OCI-M2 (cell line): ENCODE data around the gene AGO4.
"Not testable (repeated sequence)": the region's sequence is repeated elsewhere in the genome, so short reads cannot be mapped to it uniquely, and the experiment has no call there.

Experiments
- DNase-seq: peaks from one replicate; lab custom pipeline; 2025; ENCODE audit not compliant: unreplicated experiment; lab: John Stamatoyannopoulos, UW

Gene AGO4

DNA sequence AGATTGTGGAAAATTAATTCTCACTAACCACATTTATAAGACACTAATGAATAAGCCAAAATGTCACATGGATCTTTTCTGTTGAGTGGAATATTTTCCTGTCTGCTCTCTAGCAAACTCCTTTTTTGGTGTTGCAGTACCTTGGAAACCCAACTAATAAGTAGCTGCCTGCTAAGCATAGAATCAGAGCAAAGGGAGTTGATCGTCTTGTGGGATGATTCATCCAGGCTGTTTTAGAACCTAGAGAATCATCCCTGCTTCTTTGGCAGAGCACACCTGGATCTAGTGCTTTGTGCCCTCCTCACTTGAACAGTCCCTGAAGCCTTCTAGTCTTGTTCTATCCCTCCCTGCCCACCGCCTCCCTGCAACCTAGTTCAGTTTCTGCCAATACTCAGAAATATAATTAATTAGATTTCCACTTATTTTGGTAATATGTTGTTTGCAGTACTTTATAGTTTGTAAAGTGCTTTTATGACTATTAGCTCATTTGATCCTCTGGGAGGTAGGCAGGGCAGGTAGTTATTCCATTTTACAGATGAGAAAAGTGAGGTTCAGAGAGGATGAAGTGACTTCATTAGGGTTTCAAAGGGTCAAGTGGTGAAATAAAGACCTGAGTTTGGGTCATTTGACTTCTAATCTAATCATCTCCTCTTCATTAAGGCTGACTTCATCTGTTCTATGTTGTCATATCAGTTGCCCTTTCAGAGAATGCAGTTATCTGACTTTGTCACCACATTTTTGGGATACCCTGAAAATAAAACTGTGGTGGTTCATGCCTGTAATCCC lies 2.5 kb downstream of the AGO4 start:
- DNase-seq = no peak

DNA sequence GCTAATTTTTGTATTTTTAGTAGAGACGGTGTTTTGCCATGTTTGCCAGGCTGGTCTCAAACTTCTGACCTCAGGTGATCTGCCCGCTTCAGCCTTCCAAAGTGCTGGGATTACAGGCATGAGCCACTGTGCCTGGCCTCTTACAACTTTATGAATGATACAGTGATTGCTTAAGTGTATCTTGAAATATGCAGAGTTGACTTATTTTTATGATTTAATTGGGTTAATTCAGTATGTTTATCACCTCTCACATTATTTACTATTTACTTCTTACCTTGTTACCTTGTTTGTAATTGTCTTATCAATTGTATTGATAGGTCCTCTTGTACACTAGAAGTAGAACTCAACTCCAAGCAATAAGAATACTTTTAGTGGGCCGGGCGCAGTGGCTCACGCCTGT lies 4.9 kb downstream of the AGO4 start:
- not testable (repeated sequence) for DNase-seq

DNA sequence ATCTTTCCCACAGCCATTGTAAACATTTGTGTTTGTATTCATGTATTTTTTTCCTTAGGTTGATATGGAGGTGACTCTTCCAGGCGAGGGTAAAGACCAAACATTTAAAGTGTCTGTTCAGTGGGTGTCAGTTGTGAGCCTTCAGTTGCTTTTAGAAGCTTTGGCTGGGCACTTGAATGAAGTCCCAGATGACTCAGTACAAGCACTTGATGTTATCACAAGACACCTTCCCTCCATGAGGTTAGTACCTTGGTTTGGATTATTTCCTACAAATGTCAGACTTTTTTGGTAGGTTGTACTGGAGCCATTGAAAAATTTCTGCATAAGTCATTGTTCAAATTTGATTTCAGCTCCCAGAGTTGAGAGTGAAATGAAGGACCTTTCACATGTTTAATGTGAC lies 17.4 kb downstream of the AGO4 start:
- DNase-seq = no peak

DNA sequence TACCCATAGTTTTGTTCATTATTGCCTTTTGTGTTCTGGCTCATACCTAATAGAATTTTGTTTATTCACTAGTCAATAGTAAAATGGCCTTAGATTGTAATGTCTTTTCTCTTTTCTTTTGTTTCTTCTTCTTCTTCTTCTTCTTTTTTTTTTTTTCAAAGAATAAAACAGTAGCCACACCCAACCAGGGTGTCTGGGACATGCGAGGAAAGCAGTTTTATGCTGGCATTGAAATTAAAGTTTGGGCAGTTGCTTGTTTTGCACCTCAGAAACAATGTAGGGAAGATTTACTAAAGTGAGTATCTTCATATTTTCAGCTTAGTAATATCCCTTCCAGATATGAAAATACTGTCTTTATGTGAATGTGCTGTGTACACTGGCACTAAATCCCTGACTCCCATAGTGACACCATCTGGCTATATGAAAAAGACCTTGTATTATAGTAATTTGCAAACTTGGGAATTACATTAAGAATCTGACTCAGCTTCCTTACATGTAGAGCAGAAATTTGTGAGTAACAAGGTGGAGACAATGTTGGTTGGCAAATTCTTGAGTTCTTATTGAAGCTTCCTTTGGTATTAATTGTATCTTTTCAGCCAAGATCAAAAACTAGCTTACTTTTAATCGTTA lies 24.6 kb downstream of the AGO4 start:
- DNase-seq = no peak

DNA sequence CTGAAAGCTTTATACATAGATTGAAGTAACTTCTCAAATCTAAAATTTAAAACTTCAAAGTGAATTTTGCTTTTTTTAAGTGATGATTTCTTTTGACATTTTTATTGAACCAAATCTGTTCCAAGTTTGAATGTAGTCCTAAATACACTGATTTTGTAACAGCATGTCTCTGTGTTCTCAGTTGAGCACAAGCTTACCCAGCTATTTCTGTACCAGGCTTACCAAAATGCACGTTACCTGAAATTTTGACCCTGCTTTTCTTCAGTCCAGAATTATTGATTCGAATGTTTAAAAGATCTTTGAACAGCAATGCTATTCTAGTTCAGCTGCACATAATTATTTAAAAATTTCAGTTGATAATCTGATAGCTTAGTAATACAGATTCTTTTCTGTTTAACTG lies 25.6 kb downstream of the AGO4 start:
- DNase-seq = no peak

DNA sequence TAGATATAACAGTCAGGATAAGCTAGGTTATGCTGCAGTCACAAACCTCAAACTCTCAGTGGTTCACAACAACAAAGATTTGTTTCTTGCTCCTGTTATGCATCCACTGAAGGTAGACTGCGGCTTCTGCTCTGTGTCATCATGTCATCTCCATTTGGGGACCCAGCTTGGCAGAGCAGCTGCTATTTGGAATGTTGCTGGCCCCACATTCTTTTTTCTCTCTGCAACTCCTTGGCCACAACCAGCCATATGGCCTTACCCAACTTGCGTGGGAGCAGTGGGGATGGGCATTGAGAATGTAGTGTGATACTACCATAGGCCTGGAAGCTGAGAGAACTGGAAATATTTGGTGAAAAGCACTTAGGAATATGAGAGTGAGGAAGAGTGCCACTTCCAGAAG lies 26.4 kb downstream of the AGO4 start:
- DNase-seq = no peak

DNA sequence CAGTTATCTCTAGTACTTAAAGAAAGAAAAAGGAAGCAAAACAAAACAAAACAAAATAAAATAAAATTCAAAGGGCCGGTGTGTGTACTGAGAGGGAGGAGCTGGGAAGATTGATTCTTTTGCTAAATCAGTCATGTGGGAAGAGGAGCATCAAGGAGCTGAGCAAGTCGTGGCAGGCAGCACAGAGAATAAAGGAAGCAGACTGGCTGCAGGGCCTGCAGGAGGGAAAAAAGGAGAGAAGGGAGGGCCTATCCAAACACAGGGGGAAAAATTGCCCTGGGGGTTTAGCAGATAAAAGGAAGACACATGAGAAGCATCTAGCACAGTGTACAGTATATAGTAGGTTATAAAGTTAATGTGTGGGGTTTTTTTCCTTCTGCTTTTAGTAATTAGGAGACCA lies 27.6 kb downstream of the AGO4 start:
- no peak for DNase-seq

DNA sequence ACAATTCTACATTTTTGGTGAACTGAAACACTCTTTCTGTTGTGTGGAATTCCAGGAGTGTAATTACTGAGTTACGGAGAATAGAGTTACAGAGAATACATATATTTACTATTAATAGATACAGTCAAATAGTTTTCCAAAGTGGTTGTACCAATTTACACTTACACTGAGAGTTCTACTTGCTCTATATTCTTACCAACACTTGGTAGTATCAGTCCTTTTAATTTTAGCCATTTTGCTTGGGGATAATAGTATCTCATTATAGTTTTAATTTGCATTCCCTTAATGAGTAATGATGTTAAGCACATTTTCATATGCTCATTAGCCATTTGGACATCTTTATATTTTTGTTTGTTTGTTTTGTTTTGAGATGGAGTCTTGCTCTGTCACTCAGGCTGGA lies 28.9 kb downstream of the AGO4 start:
- no peak for DNase-seq

DNA sequence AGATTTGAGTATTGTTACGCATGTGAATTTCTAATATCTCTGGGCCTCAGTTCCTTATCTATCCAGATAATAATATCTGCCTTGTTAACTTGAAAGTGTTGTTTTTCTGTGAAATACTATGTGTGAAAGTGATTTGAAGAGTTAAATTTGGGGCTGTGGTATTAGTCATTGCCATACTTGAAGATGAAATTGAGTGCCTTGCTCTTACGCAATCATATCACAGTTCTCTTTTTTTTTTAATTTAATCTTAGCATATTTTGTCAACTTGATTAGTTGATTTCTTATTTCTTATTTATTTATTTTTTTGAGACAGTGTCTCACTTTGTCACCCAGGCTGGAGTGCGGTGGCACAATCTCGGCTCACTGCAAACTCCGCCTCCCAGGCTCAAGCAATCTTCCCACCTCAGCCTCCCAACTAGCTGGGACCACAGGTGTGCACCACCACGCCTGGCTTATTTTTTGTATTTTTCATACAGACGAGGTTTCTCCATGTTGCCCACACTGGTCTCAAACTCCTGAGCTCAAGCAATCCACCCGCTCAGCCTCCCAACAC lies 31.0 kb downstream of the AGO4 start:
- DNase-seq = no peak

DNA sequence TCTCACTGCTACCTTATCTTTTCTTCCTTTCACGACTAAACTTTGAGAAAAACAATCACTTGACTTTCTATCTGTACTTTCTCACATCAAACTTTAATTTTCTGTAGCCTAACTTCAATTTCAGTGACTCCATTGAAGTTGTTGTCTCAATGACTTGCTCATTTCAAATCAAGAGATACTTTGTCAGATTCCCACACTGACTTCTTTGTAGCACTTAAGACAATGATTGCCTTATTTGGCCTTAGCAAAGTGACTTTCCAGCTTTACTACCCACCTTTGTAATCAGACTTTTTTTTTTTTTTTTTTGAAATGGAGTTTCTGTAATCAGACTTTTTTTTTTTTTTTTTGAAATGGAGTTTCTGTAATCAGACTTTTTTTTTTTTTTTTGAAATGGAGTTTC lies 37.0 kb downstream of the AGO4 start:
- no peak for DNase-seq

DNA sequence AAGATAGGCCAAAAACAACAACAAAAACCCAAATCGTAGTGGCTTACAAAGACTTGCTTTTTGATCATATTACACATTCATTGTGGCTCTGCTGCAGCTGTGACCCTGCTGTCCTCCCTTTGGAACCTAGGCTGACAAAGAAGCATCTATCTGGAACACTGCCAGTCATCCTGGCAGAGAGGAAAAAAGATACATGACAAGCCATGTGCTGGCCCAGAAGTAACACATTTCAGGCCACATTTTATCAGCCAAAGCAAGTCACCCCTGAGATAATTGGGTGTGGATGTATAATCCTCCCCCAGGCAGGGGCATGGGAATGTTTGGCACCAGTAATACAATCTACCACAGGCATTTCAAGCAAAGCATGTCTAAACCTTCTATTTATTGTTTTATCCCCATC lies 38.0 kb downstream of the AGO4 start:
- DNase-seq = no peak

DNA sequence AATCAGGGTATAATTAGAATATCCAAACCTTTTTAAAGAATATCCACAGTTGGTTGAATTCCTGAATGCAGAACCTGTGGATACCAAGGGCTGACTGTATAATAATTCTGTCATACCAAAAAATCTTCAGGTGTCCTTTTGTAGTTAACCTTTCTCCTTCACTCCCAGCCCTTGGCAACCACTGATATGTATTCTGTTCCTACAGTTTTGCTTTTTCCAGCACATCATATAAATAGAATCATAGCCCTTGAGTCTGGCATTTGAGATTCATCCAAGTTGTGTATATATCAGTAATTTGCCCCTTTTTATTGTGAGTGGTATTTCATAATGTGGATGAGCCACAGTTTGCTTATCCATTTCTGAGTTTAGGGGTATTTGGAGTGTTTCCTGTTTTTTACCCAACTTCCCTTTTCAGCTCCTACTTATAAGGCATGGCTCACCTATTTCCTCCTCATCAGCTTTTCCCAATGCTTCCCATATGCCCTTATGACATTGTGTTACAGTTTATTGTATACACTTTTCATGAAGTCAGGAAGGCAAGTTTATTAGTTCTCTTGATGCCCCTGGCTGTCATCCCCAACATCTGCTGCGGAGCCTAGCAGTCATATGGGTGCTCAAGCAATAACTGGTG lies 40.2 kb downstream of the AGO4 start:
- DNase-seq = no peak

DNA sequence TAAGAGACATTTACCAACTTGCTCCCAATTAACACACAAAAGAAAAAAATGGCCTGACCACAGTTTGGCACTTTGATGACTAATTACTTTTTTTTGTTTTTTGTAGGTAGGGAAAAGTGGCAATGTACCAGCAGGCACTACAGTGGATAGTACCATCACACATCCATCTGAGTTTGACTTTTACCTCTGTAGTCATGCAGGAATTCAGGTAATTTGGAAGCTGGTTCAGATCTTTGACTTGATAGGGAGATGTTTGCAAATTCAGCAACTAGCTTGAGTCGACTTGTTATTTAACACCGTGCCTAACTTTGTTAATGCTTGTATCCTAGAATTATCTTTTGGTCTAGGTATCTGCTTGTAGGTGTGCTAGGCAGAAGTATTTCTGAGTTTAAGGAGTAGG lies 42.2 kb downstream of the AGO4 start:
- no peak for DNase-seq

DNA sequence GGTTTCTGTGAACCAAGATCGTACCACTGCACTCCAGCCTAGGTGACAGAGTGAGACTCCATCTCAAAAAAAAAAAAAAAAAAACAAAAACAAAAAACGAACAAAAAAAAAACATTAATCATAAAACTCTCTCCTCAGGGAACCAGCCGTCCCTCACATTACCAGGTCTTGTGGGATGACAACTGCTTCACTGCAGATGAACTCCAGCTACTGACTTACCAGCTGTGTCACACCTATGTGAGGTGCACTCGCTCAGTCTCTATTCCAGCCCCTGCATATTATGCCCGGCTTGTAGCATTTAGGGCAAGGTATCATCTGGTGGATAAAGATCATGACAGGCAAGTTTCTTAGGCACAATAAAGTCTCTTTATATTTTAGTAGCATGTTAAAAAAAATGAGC lies 42.9 kb downstream of the AGO4 start:
- DNase-seq = no peak

DNA sequence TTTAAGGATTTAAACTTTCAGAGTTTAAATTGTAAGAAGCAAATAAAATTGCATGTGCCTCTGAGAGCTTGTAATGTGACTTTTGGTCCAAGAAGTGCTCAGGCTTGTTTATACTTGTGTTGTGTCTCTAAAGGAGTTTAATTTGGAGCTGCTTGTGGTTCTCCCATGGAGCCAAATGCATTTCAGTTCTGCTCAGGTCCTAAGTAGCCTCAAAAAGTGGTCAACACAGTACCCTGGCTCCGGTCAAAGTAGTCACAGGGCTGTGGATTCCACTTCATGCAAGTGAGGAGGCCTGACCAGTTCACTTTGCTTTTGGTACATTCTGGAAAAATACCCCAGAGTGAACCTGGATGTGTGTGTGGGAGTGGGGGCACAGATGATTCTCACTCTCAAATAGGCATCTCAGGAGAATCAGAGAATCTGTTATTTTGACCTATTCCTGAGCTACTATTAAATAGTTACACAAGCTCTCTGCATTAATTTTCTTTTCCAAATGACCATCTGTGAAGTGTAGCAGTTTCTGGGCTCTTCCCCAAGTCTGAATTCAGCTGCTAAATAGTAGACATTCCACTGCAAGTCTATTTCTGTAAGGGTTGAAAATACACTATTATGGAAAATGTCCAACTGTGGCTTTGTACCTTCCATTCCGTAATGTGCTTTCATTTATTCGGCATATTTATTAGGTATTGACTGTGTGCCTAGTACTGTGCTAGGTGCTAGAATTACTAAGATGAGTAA lies 43.5 kb downstream of the AGO4 start:
- DNase-seq = no peak

DNA sequence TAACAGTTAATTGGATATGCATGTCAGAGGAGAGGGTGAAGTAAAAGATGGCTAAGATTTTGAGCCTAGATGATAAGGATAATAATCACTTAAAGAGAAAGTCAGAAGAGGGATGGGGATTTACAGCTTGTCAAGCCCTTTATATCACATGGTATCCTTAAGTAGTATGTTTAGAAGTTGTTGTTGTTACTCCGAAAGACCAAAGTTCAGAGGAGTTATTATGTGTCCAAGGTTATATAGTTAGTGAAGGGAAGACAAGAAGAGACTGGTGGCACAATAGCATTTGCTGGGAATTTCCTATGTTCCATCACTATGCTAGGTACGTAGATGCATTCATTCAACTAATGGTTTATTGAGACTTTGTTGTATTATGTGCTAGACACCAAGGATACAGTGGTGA lies 44.4 kb downstream of the AGO4 start:
- no peak for DNase-seq

DNA sequence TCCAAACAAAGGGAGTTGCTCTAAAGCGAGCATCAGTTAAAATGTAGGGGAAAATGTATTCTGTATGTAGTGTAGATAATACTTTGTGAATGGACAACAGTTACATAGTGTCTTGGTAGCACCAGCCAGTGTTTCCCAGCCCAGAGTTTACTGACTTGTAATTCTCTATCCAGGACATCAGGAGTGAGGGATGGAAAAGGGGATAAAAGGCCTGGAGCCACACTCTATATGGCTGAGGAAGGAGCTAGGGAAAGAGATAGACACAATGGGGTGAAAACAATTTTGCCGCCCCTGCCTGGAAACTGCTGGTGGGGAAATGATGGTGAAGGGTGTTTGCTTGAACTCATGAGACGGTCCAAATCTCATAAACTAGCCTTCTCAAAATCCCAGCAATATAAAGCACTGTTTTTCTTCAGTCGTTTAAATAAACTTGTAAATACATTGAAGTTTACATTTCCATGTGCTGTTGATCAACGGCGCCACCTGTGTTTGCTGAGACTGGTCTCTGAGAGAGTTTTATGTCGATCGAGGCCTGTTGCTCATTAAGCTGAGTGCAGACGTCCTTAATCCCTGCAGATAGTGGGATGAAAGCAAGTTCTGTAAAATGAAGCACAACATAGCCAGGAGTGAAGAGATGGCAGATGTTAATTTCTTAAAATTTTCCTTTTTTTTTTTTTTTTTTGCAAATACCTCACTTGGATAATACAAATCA lies 47.3 kb downstream of the AGO4 start:
- DNase-seq = no peak

DNA sequence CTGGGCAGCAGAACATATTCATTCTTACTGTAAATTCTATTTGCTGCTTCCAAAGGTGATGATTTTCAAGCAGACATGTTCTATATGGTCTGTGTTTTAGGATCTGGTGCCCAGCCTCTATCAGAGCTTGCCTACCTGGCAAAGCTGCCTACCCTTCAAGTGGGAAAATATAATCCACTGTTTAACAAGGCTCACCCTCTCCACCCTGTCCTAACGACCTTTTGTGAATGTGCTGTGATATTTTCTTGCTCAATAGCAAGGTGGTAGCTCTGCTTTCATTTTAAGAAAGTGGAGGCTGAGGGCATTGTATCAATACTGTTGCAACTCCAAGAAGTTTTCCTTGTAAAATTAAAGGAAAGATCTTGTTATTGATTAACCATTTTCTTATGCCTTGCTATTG lies 49.1 kb downstream of the AGO4 start:
- DNase-seq = no peak

DNA sequence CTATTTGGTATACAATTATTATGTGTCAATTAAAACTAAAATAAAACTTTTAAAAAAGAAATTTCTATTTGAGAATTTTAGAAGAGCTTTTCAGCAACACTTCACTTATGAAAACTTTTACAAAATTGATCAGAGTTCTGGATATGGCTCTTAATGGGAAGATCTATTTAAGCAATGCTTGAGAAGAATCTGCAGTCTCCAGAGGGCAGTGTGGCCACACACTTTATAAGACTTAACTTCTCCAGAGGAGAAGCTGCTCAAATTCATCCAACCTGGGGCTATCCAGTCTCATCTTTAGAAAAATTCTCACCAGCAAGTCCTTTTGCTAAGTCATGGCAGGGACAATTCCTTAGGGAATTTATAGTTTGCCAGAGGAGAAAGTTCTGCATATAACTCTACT lies 50.0 kb downstream of the AGO4 start:
- DNase-seq = no peak

DNA sequence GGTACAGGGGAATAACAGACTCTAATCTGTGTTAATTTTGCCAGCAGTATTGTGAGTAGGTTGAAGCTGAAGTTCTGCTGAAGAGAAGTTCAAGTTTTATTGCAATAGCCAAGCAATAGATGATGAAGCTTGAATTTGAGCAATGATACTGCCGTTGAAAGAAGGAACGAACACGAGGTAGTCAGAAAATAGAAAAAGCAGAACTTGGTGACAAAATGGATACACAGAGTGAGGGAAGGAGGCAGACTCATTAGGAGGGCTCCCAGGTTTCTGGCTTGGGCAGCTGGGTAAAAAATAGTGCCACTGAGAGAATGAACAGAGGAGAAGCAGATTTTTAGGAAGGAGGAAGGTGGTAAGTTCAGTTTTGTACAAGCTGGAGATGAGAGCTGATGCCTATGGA lies 52.9 kb downstream of the AGO4 start:
- DNase-seq = no peak

DNA sequence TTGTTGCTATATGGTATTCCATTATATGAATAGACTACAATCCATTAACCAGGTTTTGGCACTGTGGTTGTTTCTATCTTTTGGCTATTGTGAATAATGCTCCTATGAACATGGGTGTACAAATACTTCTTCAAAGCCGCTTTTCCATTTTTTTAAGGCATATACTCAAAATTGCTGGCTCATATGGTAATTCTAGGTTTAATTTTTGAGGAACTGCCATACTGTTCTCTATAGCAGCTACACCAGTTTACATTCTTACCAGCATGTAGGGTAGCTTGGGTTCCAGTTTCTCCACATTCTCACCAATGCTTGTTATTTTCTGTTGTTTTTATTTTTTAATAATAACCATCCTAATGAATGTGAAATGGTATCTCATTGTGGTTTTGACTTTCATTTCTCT lies 55.3 kb downstream of the AGO4 start:
- DNase-seq = no peak
